Medulla oblongata (tissue), 1 donor: ENCODE results near the gene MBLAC1.

ENCODE experiments used
- DNase-seq: peaks from one replicate; pipeline ENCODE4 v3.0.0-alpha.2; 2015; ENCODE audit errors: extremely low spot score

The MBLAC1 gene

DNA sequence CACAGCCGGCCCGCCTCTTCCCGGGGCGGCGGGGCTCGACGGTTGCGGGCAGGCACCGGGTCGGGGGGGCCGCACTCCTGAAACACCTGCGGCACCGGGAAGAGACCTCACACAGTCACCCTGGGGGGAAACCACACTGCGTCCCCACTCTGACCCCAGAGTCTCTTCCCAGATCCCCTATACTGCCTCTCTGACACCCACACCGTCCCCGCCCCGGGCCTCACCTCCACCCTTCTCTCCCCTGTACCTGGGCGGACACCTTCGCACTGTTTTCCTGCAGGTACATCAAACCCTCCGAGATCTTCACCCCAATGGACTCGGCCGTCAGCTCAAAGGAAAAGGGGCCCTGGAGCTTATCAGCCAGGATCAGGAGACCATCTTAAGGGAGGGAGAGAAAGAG lies 45.1 kb downstream of the MBLAC1 start:
- DNase-seq = no peak

GRCh38 chr7:100173806-100174495 lies 47.2 kb downstream of the MBLAC1 start:
- no peak for DNase-seq

DNA sequence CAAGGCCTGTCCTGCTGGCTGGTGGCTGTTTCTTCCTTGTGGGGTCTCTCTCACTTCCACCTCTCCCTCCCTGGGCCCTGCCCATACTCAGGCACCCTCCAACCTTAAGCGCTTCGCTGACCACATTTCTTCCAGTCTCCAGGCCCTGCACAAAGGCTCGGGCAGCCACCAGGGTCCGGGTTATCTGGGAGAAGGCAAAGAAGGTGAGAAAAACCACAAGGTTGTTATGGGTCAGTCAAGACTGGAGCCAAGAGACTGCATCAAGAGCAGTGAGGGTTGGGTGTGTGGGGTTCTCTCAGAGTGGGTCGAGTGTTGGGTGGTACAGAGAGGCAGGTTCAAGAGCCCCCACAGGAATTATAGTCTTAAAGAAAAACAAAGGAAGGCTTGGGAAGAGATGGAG lies 47.8 kb downstream of the MBLAC1 start:
- DNase-seq = no peak

DNA sequence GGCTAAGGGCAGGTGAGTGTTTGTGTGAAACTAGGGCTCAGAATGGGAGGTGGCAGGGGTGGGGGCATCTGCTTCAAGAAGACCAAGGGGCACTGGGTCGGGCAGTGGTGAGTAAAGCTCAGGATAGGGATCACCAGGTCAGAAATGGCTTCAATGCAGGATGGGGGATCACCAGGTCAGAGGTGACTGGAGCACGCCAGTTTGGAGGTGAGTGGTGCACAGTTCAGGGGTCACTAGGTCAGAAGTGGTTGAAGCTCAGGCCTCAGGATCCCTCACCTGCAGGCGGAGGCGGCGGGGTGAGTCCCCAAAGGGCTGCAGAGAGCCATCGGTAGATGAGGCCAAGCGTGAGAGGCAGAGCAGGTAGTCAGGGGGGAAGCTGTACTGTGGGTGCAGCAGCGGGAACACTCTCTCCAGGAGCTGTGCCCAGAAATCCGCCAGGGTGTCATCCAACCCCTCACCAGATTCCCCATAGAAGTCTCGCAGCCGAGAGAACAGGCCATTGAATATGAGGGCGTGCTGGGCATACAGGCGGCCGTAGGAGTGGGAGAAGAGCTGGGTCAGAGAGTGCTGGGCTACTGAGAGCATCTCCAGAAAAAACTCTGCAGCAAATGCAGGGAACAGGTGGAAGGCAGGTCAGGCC lies 48.6 kb downstream of the MBLAC1 start:
- DNase-seq = no peak

DNA sequence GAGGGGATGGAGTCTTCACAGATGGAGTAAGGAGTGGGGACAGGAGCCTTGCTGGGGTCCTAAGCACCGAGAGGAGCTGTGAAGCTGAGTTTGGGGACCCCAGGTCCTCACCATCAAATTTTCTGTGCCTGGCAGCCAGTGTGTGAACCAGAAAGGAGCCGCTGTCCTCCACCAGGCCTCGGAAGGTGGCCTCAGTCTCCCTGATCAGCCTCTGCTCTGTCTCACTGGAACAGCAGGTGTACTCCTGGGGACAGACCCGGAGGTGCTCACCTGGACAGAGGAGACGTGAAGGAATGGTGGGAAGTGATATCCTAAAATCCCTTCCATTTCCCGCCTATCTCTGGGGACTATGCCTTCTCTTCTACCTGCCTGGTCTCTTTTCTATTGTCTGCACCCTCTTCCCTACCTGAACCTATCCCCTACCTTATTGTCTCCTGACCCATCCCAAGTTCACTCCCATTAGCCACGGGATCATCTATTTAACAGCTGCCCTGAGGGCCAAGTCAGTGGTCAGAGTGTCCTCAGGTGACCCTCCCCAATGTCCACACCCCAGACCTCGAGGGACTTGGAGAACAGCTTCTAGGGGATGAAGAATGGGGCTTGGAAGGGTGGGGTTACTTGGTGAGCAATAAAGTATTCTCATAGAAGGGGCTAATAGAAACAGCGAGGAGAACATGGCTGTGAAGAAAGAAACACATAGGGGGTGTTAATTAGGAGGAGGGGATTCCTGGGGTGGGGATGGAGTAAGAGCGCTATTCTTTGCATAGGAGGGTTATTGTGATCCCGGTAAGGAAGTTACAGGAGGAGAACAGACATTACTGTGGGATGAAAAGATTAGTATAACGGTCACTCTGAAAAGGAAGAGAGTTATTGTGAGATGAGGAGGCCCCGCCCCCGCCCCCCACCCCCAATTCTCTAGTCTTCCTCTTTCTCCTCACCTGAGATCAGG lies 49.6 kb downstream of the MBLAC1 start:
- DNase-seq = no peak

- peak; percentile 94 for DNase-seq
These were observed 50.6 kb downstream of the MBLAC1 start, which contains the start of the genes GPC2 and STAG3 for GRCh38 chr7:100177045-100178001. Gene GPC2, minus strand, starts transcription at chr7:100177381. Its CDS starts 182 bp downstream, at chr7:100177199. Gene STAG3, plus strand, starts transcription at chr7:100177918. Its CDS starts 2,639 bp downstream, at chr7:100180557.
